Peyer's patch (tissue), 4 donors: Measurements from ENCODE around the gene SCARF1.

ENCODE experiments used
- POLR2A ChIP-seq, 2 donors: fragments of 450-650 bp; IDR thresholded peaks; one replicate each; pipeline ENCODE4 v1.5.1; 2017; ENCODE audit warnings: antibody characterized with exemption in 2 of 2, mild to moderate bottlenecking in 2 of 2, moderate library complexity in 2 of 2
- TF ChIP-seq, protein P1 (sequence below), 6 experiments: fragments of 450-650 bp in 4 of 6; fragments of 200-600 bp in 2 of 6; sonication (generic) in 1 of 6; IDR thresholded peaks; one replicate each; pipeline ENCODE4 v1.5.1; 2017 to 2019; ENCODE audit warnings: antibody characterized with exemption in 6 of 6, mild to moderate bottlenecking in 3 of 6, moderate library complexity in 1 of 6

DNA sequence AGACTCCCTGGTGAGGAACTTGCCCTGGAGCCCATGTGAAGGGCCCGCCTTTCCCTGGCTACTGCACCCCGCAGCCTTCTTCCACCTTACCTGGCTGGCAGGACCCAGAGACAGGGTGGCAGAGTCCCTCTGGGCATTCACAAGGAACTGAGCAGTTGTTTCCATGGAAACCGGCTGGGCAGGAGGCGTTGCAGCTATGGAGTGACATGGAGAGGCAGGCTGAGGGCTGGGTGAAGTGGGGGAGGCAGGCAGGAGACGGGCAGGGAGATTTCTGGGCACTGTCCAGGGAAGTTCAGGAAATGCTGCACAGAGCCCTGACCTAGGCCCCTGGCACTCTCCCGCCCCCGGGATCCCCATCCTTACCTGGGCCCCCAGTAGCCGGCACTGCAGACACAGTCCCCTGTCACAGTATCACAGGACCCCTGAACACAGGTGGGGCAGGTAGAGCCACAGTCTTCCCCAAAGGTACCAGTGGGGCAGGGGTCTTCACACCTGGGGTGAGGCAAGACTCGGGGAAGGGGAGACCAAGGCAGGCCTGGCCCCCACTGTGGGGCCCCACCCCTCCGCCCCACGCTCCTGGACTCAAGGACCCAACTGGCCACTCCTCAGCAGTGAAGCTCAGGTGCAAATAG lies 5.9 kb downstream of the SCARF1 start:
- TF ChIP-seq, protein P1, sequence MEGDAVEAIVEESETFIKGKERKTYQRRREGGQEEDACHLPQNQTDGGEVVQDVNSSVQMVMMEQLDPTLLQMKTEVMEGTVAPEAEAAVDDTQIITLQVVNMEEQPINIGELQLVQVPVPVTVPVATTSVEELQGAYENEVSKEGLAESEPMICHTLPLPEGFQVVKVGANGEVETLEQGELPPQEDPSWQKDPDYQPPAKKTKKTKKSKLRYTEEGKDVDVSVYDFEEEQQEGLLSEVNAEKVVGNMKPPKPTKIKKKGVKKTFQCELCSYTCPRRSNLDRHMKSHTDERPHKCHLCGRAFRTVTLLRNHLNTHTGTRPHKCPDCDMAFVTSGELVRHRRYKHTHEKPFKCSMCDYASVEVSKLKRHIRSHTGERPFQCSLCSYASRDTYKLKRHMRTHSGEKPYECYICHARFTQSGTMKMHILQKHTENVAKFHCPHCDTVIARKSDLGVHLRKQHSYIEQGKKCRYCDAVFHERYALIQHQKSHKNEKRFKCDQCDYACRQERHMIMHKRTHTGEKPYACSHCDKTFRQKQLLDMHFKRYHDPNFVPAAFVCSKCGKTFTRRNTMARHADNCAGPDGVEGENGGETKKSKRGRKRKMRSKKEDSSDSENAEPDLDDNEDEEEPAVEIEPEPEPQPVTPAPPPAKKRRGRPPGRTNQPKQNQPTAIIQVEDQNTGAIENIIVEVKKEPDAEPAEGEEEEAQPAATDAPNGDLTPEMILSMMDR (IDR thresholded peaks at IDR 0.05) = no peak
- TF ChIP-seq POLR2A (IDR thresholded peaks at IDR 0.05) = no peak
